ENCODE results near the gene AGO3.
"Not testable (repeated sequence)": the region's sequence is repeated elsewhere in the genome, so short reads cannot be mapped to it uniquely, and the experiment has no call there.

AGO3 gene

GRCh38 chr1:35927472-35927871 is 3.4 kb upstream of the AGO3 start:
- no peak for DNase-seq

GRCh38 chr1:35929730-35930592 is 944 bp upstream of the AGO3 start:
- peak; percentile 36 for DNase-seq

GRCh38 chr1:35931446-35932157 is 697 bp downstream of the AGO3 start:
- DNase-seq = no peak

GRCh38 chr1:35932158-35932636 is 1.3 kb downstream of the AGO3 start:
- DNase-seq = no peak

GRCh38 chr1:35932941-35933340 is 2.0 kb downstream of the AGO3 start:
- no peak for DNase-seq

GRCh38 chr1:35935442-35936388 is 4.8 kb downstream of the AGO3 start:
- no peak for DNase-seq

GRCh38 chr1:35936838-35937237 is 5.9 kb downstream of the AGO3 start:
- DNase-seq = no peak

GRCh38 chr1:35939484-35939883 is 8.6 kb downstream of the AGO3 start:
- no peak for DNase-seq

- DNase-seq = no peak
Observed at GRCh38 chr1:35945327-35945726, 14.4 kb downstream of the AGO3 start.

- DNase-seq = peak; percentile 34
Observed at GRCh38 chr1:35947547-35947946, 16.6 kb downstream of the AGO3 start.

- DNase-seq = no peak
Observed at GRCh38 chr1:35958558-35958957, 27.7 kb downstream of the AGO3 start.

- no peak for DNase-seq
Observed at GRCh38 chr1:35959304-35959703, 28.4 kb downstream of the AGO3 start.

GRCh38 chr1:35962952-35963351 is 32.0 kb downstream of the AGO3 start:
- no peak for DNase-seq

GRCh38 chr1:35964277-35964676 is 33.4 kb downstream of the AGO3 start:
- DNase-seq = not testable (repeated sequence)

- no peak for DNase-seq
Observed at GRCh38 chr1:35968396-35968795, 37.5 kb downstream of the AGO3 start.

GRCh38 chr1:35971601-35972000 is 40.7 kb downstream of the AGO3 start:
- no peak for DNase-seq

- DNase-seq = not testable (repeated sequence)
Observed at GRCh38 chr1:35972631-35973030, 41.7 kb downstream of the AGO3 start.

- DNase-seq = no peak
Observed at GRCh38 chr1:35980090-35980489, 49.2 kb downstream of the AGO3 start.

GRCh38 chr1:35988237-35988636 is 57.3 kb downstream of the AGO3 start:
- DNase-seq = peak; percentile 61

GRCh38 chr1:36006941-36007500 is 76.1 kb downstream of the AGO3 start:
- no peak for DNase-seq

- DNase-seq = no peak
Observed at GRCh38 chr1:36007741-36008140, 76.8 kb downstream of the AGO3 start.

GRCh38 chr1:36008546-36009197 is 77.8 kb downstream of the AGO3 start:
- peak; percentile 45 for DNase-seq
